A549 (cell line): ENCODE results near the gene FARP2. TPM values are rescaled to one million over a fixed set of nuclear protein-coding genes. Genes with fewer than 3 reads are reported as not detected.
"Not testable (repeated sequence)": the region's sequence is repeated elsewhere in the genome, so short reads cannot be mapped to it uniquely, and the experiment has no call there.

Source experiments
- ATAC-seq, 2 experiments: fragments of 200-7000 bp in 1 of 2; fragments of >200 bp in 1 of 2; cut with Nextera tagmentation in 1 of 2; cut with Tn5 transposase in 1 of 2; 3 replicates each; pipeline versions ENCODE4 v1.8.0 to v1.9.1; 2018 to 2020; ENCODE audit warnings: mild to moderate bottlenecking in 1 of 2, moderate library complexity in 1 of 2
- CTCF ChIA-PET: fragments of 300-600 bp; sonication (Branson Sonifier 250); formaldehyde crosslinking; extraction: SDS; loops from one replicate; lab custom pipeline; 2021; ENCODE audit warnings: antibody characterized with exemption, inconsistent platforms; lab: Yijun Ruan, JAX
- POLR2A ChIA-PET: fragments of 350-600 bp; formaldehyde crosslinking; extraction: SDS; loops from one replicate; lab custom pipeline; 2021; ENCODE audit warnings: antibody characterized with exemption, inconsistent platforms; lab: Yijun Ruan, JAX
- DNase-seq, 2 experiments: peaks; one replicate each; pipeline versions ENCODE4 v3.0.0 to v3.0.0-alpha.2; 2011 to 2016; ENCODE audit warnings: low read depth in 1 of 2, low spot score in 1 of 2
- FAIRE-seq: peaks from 2 replicates; lab custom pipeline; 2011; peaks lifted over from hg19 to GRCh38; lab: Jason Lieb, UNC
- H3K27ac ChIP-seq, 2 experiments: fragments of >200 bp; sonication (Bioruptor Twin); formaldehyde crosslinking; 3 replicates each; pipeline ENCODE4 v1.5.1; 2016 to 2017
- H3K4me1 ChIP-seq: fragments of >200 bp; sonication (Bioruptor Twin); formaldehyde crosslinking; 3 replicates; pipeline ENCODE4 v1.6.1; 2016
- H3K4me2 ChIP-seq: fragments of >200 bp; sonication (Bioruptor Twin); formaldehyde crosslinking; 3 replicates; pipeline ENCODE4 v1.6.1; 2016
- H3K4me3 ChIP-seq: fragments of >200 bp; sonication (Bioruptor Twin); formaldehyde crosslinking; 3 replicates; pipeline ENCODE4 v1.5.1; 2016
- H3K9me3 ChIP-seq: fragments of >200 bp; sonication (Bioruptor Twin); formaldehyde crosslinking; 3 replicates; pipeline ENCODE4 v1.6.1; 2016
- CBX8 ChIP-seq: fragments of 200-600 bp; sonication (generic); IDR thresholded peaks from 2 replicates; pipeline ENCODE4 v1.6.1; 2016
- CEBPB ChIP-seq, 2 experiments: fragments of >200 bp in 1 of 2; sonication (Bioruptor Twin) in 1 of 2; formaldehyde crosslinking in 1 of 2; IDR thresholded peaks; 2 replicates each; pipeline ENCODE4 v1.6.1; 2012 to 2016
- CHD4 ChIP-seq: fragments of 200-600 bp; sonication (generic); IDR thresholded peaks from 2 replicates; pipeline ENCODE4 v1.6.1; 2016; ENCODE audit warnings: antibody characterized with exemption, mild to moderate bottlenecking, borderline replicate concordance
- EHF ChIP-seq: fragments of 250-450 bp; sonication (Bioruptor Pico); IDR thresholded peaks from 2 replicates; pipeline ENCODE4 v1.5.0; 2020; ENCODE audit warnings: mild to moderate bottlenecking
- EHMT2 ChIP-seq: fragments of 200-600 bp; sonication (generic); IDR thresholded peaks from 2 replicates; pipeline ENCODE4 v1.6.1; 2016; ENCODE audit warnings: antibody characterized with exemption, low read depth, mild to moderate bottlenecking, moderate library complexity
- FOXS1 ChIP-seq: fragments of 250-450 bp; sonication (Bioruptor Pico); IDR thresholded peaks from 2 replicates; pipeline ENCODE4 v1.5.0; 2020; ENCODE audit warnings: mild to moderate bottlenecking, moderate library complexity
- HOXA7 ChIP-seq: fragments of 250-450 bp; sonication (Bioruptor Pico); IDR thresholded peaks from 2 replicates; pipeline ENCODE4 v1.5.0; 2020; ENCODE audit warnings: mild to moderate bottlenecking, moderate library complexity
- HOXB13 ChIP-seq: fragments of 250-450 bp; sonication (Bioruptor Pico); IDR thresholded peaks from 2 replicates; pipeline ENCODE4 v1.5.0; 2020; ENCODE audit warnings: low read depth, mild to moderate bottlenecking, moderate library complexity
- HOXB5 ChIP-seq: fragments of 250-450 bp; sonication (Bioruptor Pico); IDR thresholded peaks from 2 replicates; pipeline ENCODE4 v1.5.0; 2020; ENCODE audit warnings: mild to moderate bottlenecking, moderate library complexity
- JUN ChIP-seq, 2 experiments: fragments of >200 bp; sonication (Bioruptor Twin); formaldehyde crosslinking; IDR thresholded peaks; 2 replicates in 1 of 2; 3 replicates in 1 of 2; pipeline ENCODE4 v1.6.1; 2016 to 2017
- JUNB ChIP-seq: fragments of >200 bp; sonication (Bioruptor Twin); formaldehyde crosslinking; IDR thresholded peaks from 2 replicates; pipeline ENCODE4 v1.6.1; 2016
- KDM1A ChIP-seq: fragments of 200-600 bp; sonication (generic); IDR thresholded peaks from 2 replicates; pipeline ENCODE4 v1.6.1; 2016; ENCODE audit warnings: low read depth, mild to moderate bottlenecking
- KDM5A ChIP-seq: fragments of 200-600 bp; sonication (generic); IDR thresholded peaks from 2 replicates; pipeline ENCODE4 v1.6.1; 2016; ENCODE audit warnings: antibody characterized with exemption, mild to moderate bottlenecking
- MAFK ChIP-seq: fragments of 450-650 bp; IDR thresholded peaks from 2 replicates; pipeline ENCODE4 v1.6.1; 2014; ENCODE audit not compliant: partially characterized antibody
- NPAS2 ChIP-seq: fragments of 250-450 bp; sonication (Bioruptor Pico); IDR thresholded peaks from 2 replicates; pipeline ENCODE4 v1.8.0; 2022; ENCODE audit warnings: mild to moderate bottlenecking, moderate library complexity, borderline replicate concordance
- PHF8 ChIP-seq: fragments of 200-600 bp; sonication (generic); IDR thresholded peaks from 2 replicates; pipeline ENCODE4 v1.6.1; 2016; ENCODE audit warnings: low read depth, mild to moderate bottlenecking, antibody characterized with exemption, moderate library complexity, borderline replicate concordance
- RAD21 ChIP-seq, 2 experiments: fragments of >200 bp in 1 of 2; sonication (Bioruptor Twin) in 1 of 2; formaldehyde crosslinking in 1 of 2; IDR thresholded peaks in 1 of 2; conservative IDR thresholded peaks in 1 of 2; 2 replicates in 1 of 2; 3 replicates in 1 of 2; pipeline ENCODE4 v1.6.1; 2012 to 2018; ENCODE audit warnings: inconsistent platforms in 1 of 2
- RARB ChIP-seq: fragments of 250-450 bp; sonication (Bioruptor Pico); IDR thresholded peaks from 2 replicates; pipeline ENCODE4 v1.8.0; 2021; ENCODE audit warnings: mild to moderate bottlenecking, moderate library complexity
- SREBF2 ChIP-seq: fragments of 450-650 bp; IDR thresholded peaks from 2 replicates; pipeline ENCODE4 v1.6.1; 2014; ENCODE audit warnings: mild to moderate bottlenecking, moderate library complexity
- TFCP2L1 ChIP-seq: fragments of 250-450 bp; sonication (Bioruptor Pico); IDR thresholded peaks from 2 replicates; pipeline ENCODE4 v1.5.0; 2021; ENCODE audit warnings: mild to moderate bottlenecking
- TP53 ChIP-seq: fragments of 250-450 bp; sonication (Bioruptor Pico); IDR thresholded peaks from 2 replicates; pipeline ENCODE4 v1.5.0; 2021; ENCODE audit warnings: mild to moderate bottlenecking, moderate library complexity
- ZSCAN20 ChIP-seq: fragments of 250-450 bp; sonication (Bioruptor Pico); IDR thresholded peaks from 2 replicates; pipeline ENCODE4 v1.8.0; 2022; ENCODE audit warnings: mild to moderate bottlenecking, moderate library complexity
- WGBS: methylation state at CpG from one replicate; pipeline ENCODE4 v1.1.6; 2017; ENCODE audit errors: missing lambda C conversion rate; 5-methylcytosine and 5-hydroxymethylcytosine counted together
- polyA plus RNA-seq, 4 experiments: library from polyadenylated mRNA; depleted of rRNA in 3 of 4; stranded (reverse); fragments of >200 nt; fragmentation: RNase III in 1 of 4; extraction: RNeasy Plus Mini Kit Qiagen cat#74134 plus additional on column Dnase treatment in 1 of 4; gene quantifications; 2 replicates in 3 of 4; 3 replicates in 1 of 4; pipeline ENCODE4 v1.2.3, GENCODE V29; 2011 to 2017
- TF ChIP-seq, protein P1 (sequence below): fragments of 150-350 bp; IDR thresholded peaks from 2 replicates; pipeline ENCODE4 v1.6.1; 2014; ENCODE audit warnings: low read depth, mild to moderate bottlenecking, low read length
- TF ChIP-seq, protein P2 (sequence below): IDR thresholded peaks from 2 replicates; pipeline ENCODE4 v1.6.1; 2012
- TF ChIP-seq, protein P3 (sequence below): IDR thresholded peaks from 2 replicates; pipeline ENCODE4 v1.6.1; 2012

The FARP2 gene
- polyA plus RNA-seq, 2 of the 4 experiments (the other 2 are of a cell fraction): 17.0 to 29.1 TPM

DNA sequence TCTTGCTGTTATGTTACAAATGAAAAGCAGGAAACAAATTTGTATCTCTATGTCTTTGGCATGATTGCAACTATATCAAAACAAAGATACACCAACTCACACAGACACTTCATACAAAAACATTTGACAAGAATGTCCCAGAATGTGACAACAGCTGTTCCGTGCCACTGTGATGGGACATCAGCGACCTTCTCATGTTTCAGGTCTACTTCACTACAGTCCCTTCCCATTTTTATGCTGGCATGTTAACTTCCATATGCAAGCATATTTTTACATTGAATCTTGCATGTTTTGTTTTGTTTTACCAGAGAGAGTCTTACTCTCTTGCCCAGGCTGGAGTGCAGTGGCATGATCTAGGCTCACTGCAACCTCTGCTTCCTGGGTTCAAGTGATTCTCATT, 81.1 kb downstream of the FARP2 start (continued):
- TF ChIP-seq, protein P1, sequence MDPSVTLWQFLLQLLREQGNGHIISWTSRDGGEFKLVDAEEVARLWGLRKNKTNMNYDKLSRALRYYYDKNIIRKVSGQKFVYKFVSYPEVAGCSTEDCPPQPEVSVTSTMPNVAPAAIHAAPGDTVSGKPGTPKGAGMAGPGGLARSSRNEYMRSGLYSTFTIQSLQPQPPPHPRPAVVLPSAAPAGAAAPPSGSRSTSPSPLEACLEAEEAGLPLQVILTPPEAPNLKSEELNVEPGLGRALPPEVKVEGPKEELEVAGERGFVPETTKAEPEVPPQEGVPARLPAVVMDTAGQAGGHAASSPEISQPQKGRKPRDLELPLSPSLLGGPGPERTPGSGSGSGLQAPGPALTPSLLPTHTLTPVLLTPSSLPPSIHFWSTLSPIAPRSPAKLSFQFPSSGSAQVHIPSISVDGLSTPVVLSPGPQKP: no peak
- TF ChIP-seq PHF8: no peak
- no peak for TF ChIP-seq SREBF2
- TF ChIP-seq, protein P2, sequence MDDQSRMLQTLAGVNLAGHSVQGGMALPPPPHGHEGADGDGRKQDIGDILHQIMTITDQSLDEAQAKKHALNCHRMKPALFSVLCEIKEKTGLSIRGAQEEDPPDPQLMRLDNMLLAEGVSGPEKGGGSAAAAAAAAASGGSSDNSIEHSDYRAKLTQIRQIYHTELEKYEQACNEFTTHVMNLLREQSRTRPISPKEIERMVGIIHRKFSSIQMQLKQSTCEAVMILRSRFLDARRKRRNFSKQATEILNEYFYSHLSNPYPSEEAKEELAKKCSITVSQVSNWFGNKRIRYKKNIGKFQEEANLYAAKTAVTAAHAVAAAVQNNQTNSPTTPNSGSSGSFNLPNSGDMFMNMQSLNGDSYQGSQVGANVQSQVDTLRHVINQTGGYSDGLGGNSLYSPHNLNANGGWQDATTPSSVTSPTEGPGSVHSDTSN: no peak
- TF ChIP-seq MAFK: no peak
- no peak for TF ChIP-seq JUN (IDR thresholded peaks at IDR 0.05)
- TF ChIP-seq, all 56 proteins: peak for 0

DNA sequence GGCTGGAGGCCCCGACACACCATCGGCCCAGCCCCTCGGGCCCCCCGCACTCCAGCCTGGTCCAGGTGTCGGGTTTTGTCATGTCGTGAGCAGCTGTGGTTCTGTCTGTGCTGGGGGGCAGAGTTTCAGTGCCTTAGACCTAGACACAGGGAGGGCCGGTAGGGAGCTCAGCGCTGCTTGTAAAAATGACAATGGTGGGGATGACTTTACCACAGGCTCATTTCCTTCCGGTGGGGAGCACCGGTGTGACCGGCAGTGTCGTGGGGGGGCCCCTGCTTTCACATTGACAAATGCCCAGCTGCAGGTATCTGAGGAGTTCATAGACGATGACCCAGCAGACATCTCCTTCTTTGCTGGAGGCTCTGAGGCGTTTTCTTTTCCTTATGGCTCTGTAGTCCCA, 85.4 kb downstream of the FARP2 start:
- no peak overlapping the region for H3K4me2 ChIP-seq
- H3K4me3 ChIP-seq: no peak overlapping the region
- ChIA-PET CTCF (interaction anchor here (0.7 to 1.3 kb wide), 2 partner anchors 9 to 66 kb away, joined by 3 to 5 read pairs; no protein-coding TSS in a partner anchor), POLR2A (no interaction called here)
- no peaks in the 10 kb centered on the region for H3K9me3 ChIP-seq
- FAIRE-seq: no peak
- DNase-seq: no peak
- no peaks in the 10 kb centered on the region for H3K4me1 ChIP-seq
- no peak for ATAC-seq
- H3K27ac ChIP-seq: no peak overlapping the region
- 91% methylated on average over 11 of the region's 14 CpGs for WGBS
- no peak for TF ChIP-seq TFCP2L1 (CRISPR knock-in tag)
- no peak for TF ChIP-seq CHD4
- no peak for TF ChIP-seq HOXB5 (CRISPR knock-in tag)

DNA sequence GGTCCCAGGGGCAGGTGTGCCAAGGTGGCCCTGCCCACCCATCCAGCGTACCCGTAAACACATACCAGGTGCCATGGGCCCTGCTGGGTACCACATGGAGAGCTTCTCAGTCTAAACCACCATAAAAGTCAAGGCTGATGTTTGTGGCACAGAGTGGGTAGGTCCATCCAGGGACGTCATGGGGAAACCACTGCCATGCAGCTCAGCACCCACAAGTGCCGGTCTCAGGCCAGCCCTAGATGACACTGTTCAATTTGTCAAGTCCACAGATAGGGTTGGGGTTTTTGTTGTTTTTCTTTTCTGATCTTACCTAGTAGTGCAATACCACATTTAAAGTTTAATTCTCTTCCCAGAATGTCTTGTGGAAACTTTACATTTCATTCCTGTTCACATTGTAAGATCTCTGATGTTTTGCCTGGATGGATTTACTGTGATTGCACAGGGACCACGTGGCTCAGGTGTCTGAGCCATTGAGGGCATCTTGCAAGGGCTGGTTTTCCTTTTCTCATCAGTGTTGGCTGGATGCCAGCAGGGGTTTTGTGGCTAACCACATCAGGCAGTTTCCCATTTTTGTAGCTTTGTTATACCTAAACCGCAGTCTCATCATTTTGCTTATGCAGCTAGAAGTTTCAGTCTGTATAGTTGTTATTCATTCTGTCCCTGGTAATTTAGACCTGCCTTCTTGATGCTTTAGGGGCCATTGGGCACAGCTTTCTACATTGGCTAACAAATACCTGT, 87.6 kb downstream of the FARP2 start:
- POLR2A ChIA-PET: no interaction called here
- Histone ChIP-seq H3K4me1 (no peaks in the 10 kb centered on the region), H3K4me2 (no peak overlapping the region), H3K4me3 (no peak overlapping the region), H3K9me3 (no peaks in the 10 kb centered on the region), H3K27ac (no peak overlapping the region)
- DNase-seq (no peak), ATAC-seq (no peak), FAIRE-seq (no peak)
- 91% methylated on average over 6 of the region's 6 CpGs for WGBS
- TF ChIP-seq KDM1A: no peak
- TF ChIP-seq HOXA7: no peak
- TF ChIP-seq MAFK: peak; percentile 28
- CTCF ChIA-PET: interaction anchor here (0.8 kb wide), 1 partner anchor 9 kb away, joined by 3 read pairs; no protein-coding TSS in a partner anchor

DNA sequence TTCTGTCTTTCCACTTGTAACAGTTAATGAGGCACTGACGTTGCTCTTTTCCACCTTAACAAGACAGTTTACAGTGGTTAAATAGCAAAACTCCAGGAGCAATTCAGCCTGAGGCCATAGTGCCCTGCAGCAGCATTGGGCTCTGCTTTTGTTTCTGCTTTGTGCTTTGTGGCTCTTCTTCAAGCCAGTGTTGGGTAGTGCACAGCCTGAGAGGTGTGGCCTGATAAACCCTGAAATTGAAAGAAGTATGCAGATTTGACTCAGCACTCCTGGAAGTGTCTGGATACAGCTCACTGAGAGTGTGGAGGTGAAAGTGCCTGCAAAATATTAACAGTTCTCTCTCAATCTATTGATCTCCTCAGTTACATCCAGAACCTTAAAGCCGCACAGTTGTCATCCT, 89.3 kb downstream of the FARP2 start:
- H3K4me3 ChIP-seq: no peak overlapping the region
- no peak overlapping the region for H3K4me2 ChIP-seq
- DNase-seq (no peak), ATAC-seq (no peak), FAIRE-seq (no peak)
- TF ChIP-seq EHMT2: no peak
- no peak for TF ChIP-seq FOXS1 (CRISPR knock-in tag)
- TF ChIP-seq KDM5A: no peak
- TF ChIP-seq JUNB: no peak
- TF ChIP-seq JUN (IDR thresholded peaks at IDR 0.05): no peak
- no peak for TF ChIP-seq NPAS2 (CRISPR knock-in tag)
- TF ChIP-seq CEBPB (IDR thresholded peaks at IDR 0.05): no peak
- TF ChIP-seq, protein P2: no peak
- no peak for TF ChIP-seq RARB (CRISPR knock-in tag)
- no peak for TF ChIP-seq EHF
- TF ChIP-seq CHD4: no peak
- TF ChIP-seq TFCP2L1 (CRISPR knock-in tag): no peak
- no peak for TF ChIP-seq KDM1A
- TF ChIP-seq CBX8: no peak
- no peak for TF ChIP-seq TP53 (CRISPR knock-in tag)
- TF ChIP-seq ZSCAN20: no peak
- TF ChIP-seq HOXB13 (CRISPR knock-in tag): no peak
- no peak for TF ChIP-seq RAD21 (conservative IDR thresholded peaks at IDR 0.05 in 1 of 2, IDR thresholded peaks at IDR 0.05 in 1 of 2)
- TF ChIP-seq, protein P3, sequence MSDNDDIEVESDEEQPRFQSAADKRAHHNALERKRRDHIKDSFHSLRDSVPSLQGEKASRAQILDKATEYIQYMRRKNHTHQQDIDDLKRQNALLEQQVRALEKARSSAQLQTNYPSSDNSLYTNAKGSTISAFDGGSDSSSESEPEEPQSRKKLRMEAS: no peak
- no peak overlapping the region for H3K27ac ChIP-seq
- 93% methylated on average over 2 of the region's 2 CpGs for WGBS
- POLR2A ChIA-PET: no interaction called here
- no peaks in the 10 kb centered on the region for H3K9me3 ChIP-seq
- CTCF ChIA-PET: no interaction called here
- no peaks in the 10 kb centered on the region for H3K4me1 ChIP-seq

DNA sequence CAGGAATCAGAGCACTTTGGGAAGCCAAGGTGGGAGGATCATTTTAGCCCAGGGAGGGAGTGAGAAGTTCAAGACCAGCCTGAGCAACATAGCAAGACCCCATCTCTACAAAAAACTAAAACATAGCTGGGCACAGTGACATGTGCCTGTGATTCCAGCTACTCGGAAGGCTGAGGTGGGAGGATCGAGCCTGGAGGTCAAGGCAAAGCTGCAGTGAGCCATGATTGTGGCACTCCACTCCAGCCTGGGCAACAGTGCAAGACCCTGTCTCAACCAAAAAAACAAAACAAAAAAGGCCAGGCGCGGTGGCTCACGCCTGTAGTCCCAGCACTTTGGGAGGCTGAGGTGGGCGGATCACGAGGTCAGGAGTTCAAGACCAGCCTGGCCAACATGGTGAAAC, 94.0 kb downstream of the FARP2 start:
- ATAC-seq, H3K4me1 ChIP-seq, POLR2A ChIA-PET, DNase-seq, H3K4me2 ChIP-seq, CTCF ChIA-PET, H3K4me3 ChIP-seq, H3K9me3 ChIP-seq, FAIRE-seq, H3K27ac ChIP-seq: not testable (repeated sequence)
- 95% methylated on average over 7 of the region's 7 CpGs for WGBS
